H54 (cell line): ENCODE results near the gene APBA1.
"Not testable (repeated sequence)": the region's sequence is repeated elsewhere in the genome, so short reads cannot be mapped to it uniquely, and the experiment has no call there.

Experiments used
- DNase-seq: peaks from one replicate; pipeline ENCODE4 v3.0.0; 2011; ENCODE audit warnings: low spot score, mixed read lengths; ENCODE audit not compliant: insufficient read length
- FAIRE-seq: peaks from 3 replicates; lab custom pipeline; 2011; peaks lifted over from hg19 to GRCh38; lab: Jason Lieb, UNC
- POLR2A ChIP-seq: IDR thresholded peaks from 2 replicates; pipeline ENCODE4 v1.6.1; 2011; ENCODE audit warnings: low read depth, mild to moderate bottlenecking, low read length

Gene APBA1

GRCh38 chr9:69427286-69427685 lies 244.9 kb downstream of the APBA1 start:
- FAIRE-seq: no peak
- TF ChIP-seq POLR2A: no peak
- DNase-seq: no peak

GRCh38 chr9:69425136-69425801 lies 246.9 kb downstream of the APBA1 start:
- DNase-seq (no peak), FAIRE-seq (no peak)

GRCh38 chr9:69421908-69422801 lies 250.0 kb downstream of the APBA1 start:
- DNase-seq: peak; percentile 90
- peak; percentile 45 for FAIRE-seq
- TF ChIP-seq POLR2A: no peak

More at GRCh38 chr9:69425136-69425801, 246.9 kb downstream of the APBA1 start:
- TF ChIP-seq POLR2A: no peak

- no peak for FAIRE-seq
- no peak for DNase-seq
- no peak for TF ChIP-seq POLR2A
Observed at GRCh38 chr9:69420611-69421270, 251.4 kb downstream of the APBA1 start.

GRCh38 chr9:69412741-69413150 lies 259.4 kb downstream of the APBA1 start:
- DNase-seq: peak; percentile 81
- no peak for TF ChIP-seq POLR2A
- FAIRE-seq: no peak

GRCh38 chr9:69411931-69412740 lies 260.0 kb downstream of the APBA1 start:
- no peak for FAIRE-seq
- no peak for DNase-seq
- TF ChIP-seq POLR2A: no peak

- DNase-seq (no peak), FAIRE-seq (no peak)
- TF ChIP-seq POLR2A: no peak
Observed at GRCh38 chr9:69411246-69411645, 260.9 kb downstream of the APBA1 start.

GRCh38 chr9:69409936-69410335 lies 262.2 kb downstream of the APBA1 start:
- not testable (repeated sequence) for DNase-seq, FAIRE-seq

- DNase-seq (no peak), FAIRE-seq (no peak)
- TF ChIP-seq POLR2A: no peak
Observed at GRCh38 chr9:69400470-69400869, 271.7 kb downstream of the APBA1 start.

- TF ChIP-seq POLR2A: no peak
- FAIRE-seq (no peak), DNase-seq (no peak)
Observed at GRCh38 chr9:69397384-69398214, 274.6 kb downstream of the APBA1 start.

GRCh38 chr9:69396759-69397158 lies 275.4 kb downstream of the APBA1 start:
- TF ChIP-seq POLR2A: no peak
- DNase-seq (no peak), FAIRE-seq (no peak)

GRCh38 chr9:69395718-69396117 lies 276.5 kb downstream of the APBA1 start:
- no peak for TF ChIP-seq POLR2A
- DNase-seq (no peak), FAIRE-seq (no peak)
